NOMO-1 treated with dmso at 0.1 percent for 144 hours (cell line): ENCODE results near the gene MYO16.

ENCODE experiments used
- DNase-seq: peaks from one replicate; lab custom pipeline; 2025; ENCODE audit not compliant: unreplicated experiment; lab: John Stamatoyannopoulos, UW

The MYO16 gene

DNA sequence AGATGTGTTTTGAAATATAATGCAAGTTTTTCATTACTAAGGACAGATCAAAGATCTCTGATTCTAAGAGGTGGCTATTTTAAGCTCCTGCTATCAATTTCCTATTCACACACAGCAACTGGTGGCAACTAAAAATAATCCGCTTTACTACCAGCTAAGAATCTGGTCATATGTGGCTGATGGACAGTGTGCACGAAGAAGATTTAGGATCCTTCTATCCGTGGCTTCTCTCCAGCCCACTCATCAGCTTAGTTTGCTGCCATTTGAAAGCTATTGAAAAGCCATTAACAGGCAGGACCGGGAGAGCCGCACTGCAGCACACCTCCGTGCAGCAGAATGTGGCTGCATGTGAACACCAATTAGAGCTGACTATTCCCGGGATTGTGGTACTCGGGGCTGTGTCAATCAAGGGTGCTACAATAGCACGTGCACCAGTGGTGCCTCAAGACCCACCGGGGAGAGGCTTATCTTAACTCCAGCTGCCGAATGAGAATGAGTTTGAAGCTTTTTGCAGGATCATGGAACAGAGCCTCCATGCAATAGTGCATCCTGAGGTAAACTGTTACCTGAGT lies at the start of gene MYO16:
Gene MYO16 (plus strand): TSS at position 431 of the 572 bp plus-strand sequence. CDS start 234 bp downstream, outside the sequence.
- no peak for DNase-seq

DNA sequence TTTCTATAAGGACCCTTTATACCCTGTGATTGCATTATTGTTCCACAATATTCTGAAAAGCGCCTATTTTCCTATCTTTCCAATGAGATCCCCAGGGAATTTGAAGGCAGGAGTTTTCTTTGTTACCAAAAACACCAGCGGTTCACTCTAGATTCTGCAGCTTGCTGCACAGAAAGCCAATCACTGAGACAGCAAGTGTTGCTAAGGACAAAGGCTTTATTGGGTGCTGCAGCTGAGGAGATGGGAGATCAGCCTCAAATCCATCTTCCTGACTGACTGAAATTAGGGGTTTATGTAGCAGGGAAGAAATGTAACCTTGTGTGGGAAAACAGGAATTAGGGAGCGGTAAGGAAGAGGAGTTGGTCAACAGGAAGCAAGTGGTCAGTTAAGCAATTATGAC lies 42.6 kb upstream of the MYO16 start:
- no peak for DNase-seq

DNA sequence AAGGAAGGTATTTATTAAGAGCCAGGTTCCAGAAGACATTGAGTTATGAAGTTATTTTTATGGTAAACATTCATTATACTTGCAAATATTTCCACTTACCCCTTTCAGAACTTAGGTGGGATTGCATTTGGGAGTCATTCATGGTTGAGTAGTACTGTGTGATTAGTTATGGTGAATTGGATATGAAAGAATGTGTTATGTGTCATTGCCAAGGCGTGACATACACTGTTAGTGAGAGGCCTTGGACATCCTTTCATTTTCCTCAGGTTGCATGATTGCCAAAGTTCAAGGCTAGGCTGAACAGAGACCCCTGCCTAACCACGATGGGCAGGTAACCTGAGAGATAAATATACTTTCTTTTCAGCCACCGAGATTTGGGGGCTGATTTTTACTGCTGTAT lies 40.9 kb upstream of the MYO16 start:
- DNase-seq, result no peak

DNA sequence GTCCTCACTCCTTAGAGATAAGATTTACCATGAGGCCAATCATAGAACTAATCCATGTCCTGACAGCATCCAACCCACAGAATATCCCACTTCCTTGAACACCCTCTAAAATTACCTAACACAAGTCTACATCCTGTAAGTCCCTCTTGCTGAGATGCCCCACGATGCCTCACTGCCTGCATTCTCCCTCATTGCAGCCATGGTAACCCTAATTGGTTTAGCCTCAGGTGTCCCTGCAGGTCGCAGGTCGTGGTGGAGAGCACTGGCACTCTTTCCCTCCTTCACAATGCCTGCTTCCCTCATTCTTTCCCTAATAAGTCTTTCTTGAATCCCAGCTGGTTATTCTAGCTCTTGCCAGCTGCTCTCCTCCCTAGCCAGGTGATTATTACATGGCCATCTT lies 35.3 kb upstream of the MYO16 start:
- DNase-seq, result no peak

DNA sequence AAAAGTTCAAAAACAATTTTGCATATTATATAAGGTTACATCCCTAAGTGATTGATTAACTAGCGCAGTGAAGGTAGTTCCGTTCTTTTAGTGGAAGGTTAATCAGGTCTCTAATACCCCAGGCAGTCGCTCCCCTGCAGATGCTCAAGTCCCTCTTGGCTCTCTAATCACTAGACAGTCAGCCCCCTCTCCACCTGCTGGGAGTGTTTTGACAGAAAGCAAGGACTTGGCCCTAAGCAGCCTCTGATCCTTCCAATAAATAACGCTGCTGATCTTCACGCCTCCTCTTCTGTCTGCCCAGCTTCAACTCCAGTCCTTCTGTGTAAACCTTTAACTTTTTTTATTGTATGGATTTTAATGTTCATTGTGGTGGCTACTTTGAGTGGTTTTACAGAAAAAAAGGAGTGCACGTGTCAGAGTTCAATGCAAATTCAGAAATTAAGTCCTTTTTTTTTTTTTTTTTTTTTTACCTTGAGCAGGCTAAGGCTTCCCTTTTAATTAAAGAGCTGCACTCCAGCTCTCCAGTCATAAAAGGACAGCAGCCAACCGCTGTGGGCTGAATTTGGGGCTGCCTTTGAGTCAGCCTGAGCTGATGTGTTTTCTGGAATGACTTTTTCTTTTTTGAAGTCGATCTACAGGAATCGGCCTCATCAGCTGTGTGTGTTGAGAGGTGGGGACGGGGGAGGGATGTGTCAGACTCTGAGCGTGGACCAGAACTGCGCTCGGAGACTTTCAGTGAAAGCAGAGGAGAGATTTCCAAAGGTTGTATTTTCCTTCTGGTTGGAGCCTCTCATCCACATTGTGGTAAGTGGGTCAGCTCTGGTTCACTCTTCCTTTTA lies 33.8 kb upstream of the MYO16 start:
- no peak for DNase-seq

DNA sequence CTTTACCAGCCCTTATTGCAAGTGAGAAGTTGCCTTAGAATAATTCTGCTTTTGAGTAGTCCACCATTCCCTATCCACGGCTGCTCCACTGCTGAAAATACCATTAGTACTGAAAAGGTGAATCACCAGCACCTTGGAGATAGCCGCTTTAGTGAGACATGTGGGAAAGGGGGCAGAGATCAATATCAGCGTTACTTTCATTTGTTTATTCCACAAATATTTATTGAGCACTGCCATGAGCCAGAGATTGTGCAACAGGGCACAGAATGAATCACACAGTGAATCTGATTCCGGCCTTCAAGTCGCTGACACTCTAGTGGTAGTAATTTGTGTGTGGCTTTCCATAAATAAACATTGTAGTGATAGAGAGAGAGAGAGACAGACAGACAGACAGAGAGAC lies 31.5 kb upstream of the MYO16 start:
- DNase-seq, result no peak

DNA sequence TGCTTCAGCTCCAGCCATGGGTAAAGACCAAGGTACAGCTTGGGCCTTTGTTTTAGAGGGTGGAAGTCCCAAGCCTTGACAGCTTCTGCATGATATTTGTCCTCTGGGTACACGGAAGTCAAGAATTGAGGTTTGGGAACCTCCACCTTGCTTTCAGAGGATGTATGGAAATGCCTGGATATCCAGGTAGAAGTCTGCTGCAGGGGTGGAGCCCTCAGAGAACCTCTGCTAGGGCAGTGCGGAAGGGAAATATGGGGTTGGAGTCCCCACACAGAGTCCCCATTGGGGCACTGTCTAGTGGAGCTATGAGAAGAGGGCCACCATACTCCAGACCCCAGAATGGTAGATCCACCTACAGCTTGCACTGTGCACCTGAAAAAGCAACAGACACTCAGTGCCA lies 23.0 kb upstream of the MYO16 start:
- no peak for DNase-seq

DNA sequence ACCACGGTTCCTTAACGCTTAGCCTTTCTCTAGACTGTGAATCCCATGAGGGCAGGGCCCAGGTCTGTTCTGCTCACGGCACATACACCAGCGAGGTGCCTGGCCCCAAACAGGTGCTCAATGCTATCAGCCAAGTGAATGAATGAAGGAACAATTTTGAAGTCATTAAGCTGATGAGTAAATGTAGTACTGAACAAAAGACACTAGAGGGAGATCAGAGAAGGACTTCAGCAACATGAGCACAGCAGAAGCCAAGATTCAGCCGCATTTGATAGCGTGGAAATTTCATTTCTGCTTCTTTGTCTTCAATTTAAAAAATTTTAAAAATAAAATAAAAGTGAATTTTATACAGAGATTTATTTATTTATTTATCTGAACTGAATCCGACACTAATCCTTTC lies 20.1 kb upstream of the MYO16 start:
- DNase-seq, result no peak

DNA sequence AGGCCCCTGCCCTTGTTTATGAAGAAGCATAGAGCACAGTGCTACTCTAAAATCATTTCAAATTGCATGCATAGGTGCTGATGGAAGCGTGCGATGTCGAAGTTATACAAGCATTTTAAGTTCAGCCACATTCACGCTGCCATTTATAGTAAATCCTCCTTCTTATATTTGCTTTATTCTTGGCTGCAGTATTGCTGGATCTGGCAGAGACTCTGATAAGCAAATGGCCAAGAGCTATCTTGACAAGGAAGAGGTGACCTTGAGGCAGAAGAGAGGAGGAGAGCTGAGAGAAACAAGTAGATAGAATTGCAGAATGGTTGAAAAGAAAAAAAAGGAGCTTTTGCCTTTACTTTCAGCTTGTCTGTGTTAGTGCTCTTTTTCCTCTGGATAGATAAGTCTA lies 18.9 kb upstream of the MYO16 start:
- DNase-seq, result no peak

DNA sequence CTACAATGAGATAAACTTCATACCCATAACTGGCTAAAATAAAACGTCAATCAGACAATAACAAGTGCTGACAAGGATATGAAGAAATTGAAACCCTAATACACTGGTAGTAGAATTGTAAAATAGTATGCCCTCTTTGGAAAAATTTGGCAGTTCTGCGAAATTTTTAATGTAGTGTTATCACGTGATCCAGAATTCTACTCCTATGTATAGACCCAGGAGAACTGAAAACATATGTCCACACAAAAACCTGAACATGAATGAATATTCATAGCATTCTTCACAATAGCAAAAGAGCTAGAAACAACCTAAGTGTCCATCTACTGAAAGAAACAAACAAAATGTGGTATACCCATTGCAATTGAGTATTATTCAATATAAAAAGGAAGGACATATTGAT lies 14.2 kb upstream of the MYO16 start:
- no peak for DNase-seq

DNA sequence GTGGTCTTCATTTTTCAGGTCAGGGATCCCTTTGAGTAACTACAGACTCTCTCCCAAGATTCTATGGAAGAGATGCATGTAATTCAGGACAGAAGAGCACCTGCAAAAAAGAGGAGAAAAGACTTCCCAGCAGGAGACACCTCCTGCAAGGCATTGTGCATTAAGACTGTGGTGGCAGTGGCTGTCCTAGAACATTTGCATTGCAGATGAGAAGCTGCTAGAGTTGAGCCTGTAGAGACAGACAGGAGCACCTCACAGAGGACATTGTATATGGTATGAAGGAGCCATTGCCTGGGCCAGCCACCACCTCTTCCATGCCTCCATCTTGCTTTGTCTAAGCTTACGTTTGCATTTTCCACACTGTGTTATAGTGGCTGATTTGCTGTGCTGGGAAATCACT lies 11.2 kb upstream of the MYO16 start:
- DNase-seq, result no peak

DNA sequence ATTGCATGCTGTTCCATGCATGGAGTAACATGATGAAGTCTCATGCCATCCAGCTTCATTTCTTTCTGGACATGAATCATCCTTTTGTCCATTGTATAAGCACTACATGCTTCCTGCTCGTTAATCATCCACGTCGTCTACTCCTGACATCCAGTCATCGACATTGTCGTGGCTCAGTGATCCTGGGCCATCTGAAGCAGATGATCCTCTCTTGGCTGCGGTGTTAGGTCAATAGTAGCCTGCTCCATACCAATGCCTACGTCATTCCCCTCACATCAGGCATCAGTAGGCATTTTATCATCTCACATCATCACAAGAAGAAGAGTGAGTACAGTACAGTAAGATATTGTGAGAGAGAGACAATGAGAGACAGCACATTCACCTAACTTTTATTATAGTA lies 7.9 kb upstream of the MYO16 start:
- DNase-seq, result no peak

DNA sequence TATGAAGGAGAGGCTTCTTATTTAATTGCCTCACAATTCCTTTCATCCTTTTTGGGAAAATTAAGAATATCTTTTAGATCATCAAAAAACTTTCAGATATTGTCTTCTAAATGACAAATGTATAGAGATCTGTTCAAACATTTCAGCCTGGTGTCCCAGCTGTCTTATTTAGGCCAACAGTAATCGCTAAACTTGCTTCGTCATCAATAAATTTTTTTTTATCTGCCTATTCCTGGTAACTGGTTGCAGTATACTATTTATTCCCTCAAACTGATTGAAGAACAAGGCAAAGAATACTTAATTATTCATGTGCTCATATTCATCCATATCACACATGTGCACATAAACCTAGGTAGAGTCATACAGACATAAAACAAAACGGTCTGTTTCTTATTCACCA lies 5.3 kb upstream of the MYO16 start:
- no peak for DNase-seq

DNA sequence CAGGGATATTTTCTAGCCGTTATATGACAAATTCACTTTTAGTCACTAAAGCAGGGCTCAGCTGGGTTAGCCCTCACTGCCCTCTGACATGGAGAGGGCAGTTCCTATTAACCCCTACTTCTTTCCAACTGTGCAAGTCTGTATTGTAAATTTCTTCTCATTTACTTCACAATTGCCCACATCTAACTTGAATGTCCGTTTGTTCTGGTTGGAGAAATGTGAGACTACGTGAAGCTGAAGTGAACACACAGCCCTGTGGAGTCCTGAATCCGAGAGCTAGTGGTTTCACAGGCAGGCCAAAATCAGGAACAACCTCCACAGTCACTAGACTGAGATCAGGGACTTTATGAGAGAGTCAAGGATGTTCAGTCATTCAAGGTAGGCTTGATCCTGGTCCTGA lies 4.4 kb upstream of the MYO16 start:
- no peak for DNase-seq

DNA sequence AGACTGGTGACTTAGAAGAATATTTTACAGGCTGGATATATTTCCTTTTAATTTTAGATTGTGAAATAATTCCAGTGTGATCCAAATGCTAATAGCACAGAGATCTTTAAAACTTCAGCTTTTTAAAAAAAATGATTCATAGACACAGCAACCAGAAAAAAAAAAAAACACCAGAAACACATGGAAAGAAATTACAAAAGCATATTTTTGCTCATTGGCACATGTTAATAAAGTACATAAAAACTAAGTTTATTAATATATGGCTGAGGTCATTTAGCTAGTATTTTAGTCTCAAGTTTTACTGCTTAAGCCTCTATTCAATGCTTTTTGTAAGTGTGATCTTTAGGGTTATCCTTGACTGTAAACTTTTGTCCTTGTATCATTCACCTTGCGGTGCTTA lies 577 bp downstream of the MYO16 start:
- no peak for DNase-seq

DNA sequence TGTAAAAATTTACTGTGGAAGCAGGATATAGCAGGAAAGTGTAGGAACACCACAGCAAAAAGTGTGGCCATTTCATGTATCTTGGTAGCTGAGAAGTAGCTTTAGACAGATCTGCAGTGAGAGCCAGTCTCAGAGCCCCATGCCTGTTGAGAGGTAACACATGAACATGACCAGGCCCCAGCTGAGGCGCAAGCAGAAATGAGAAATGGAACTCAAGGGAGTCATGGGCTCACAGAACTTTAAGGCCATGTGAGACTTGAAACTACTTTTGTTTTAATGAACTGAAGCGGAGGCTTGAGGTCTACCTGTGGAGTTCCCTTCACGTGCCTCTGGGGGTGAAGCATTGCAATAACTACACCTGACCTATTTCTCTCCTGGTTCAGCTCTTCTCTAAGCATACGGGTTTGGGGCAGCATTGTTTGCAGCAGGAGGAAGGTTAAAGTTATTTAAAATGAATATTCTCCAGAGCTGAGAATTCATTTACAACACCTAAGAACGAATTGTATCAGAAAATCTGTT lies 3.3 kb downstream of the MYO16 start:
- DNase-seq, result no peak

DNA sequence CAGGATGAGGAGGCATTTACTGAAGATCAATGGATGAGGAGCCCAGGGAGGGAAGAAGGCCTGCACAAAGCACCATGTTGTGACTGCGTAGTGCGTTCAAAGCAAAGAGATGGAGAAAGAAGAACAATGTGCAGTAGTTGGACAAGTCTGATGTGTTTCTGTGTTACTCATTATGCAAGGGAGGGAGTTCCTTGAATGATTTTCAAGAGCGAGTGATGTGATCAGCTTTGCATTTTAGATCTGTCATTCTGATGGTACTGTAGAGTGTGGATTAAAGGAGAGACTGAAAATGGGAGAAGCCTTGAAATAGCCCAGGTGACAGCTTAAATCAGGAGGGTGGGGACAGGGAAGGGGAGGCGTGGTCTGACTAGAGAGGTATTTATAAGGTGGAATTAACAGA lies 9.5 kb downstream of the MYO16 start:
- DNase-seq, result no peak

DNA sequence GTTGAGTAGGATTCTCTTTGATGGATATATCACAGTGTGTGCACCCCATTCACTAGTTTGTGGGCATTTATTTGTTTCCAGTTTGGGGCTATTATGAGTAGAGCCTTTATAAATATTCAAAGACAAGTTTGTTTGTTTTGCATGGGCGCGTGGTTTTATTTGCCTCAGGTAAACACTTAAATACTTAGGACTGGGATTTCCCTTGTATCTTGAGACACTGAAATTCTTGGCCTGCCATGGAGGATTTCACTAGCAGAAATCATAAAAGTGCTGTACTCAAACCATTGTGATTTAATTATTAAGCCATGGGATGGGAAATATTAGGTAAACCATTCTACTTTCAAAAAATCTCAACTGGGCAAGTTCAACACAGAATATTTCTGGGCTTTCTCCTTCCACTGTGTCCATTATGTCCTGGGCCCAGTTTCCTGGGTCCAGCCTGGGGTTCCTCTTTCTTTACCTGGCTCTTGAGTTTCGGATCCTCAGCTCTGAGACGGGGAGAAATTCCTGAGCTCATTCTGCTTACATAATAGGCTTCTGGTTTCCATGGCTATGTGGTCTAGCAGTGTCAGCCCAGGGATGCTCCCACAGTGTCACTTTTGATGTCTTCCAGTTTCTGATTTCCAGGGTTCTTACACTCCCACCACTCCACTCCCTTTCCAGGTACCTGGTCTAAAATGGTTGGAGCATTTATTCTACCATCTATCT lies 14.4 kb downstream of the MYO16 start:
- DNase-seq, result no peak

DNA sequence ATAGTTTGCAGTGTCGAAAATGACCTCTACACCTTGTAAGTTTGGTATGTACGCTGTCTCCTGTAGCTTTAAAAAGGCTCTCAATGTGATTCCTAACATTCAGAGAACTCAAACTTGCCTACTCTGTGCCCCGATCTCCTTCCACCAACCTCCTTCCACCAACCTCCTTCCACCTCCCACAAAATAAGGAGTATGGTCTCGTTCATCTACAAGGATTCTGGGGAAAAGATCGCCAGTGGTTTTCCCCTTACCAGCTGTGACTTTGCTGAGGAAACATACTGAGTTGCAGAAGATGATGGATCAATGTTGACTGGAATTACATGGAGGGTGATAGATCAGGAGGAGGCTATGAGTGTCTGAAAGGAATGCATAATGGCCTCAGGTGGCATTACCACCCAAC lies 16.0 kb downstream of the MYO16 start:
- no peak for DNase-seq

DNA sequence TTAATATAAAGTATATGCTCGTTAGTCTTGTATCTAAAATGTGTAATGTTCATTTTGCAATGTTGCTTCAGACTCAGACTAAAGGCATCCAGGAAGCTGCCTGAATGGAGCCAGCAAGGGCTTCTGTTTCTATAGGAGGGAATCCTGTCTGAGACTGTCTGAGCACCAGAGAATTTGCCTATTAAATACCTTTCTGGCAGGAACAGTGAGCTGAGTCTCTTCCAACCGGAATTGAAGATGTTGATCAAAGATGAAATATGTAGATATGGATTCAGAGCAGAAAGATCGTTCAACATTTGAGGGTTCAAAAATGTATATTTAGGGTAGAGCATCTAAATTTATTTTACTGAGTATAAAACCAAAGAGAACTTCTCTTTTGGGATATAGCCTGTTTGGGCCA lies 20.9 kb downstream of the MYO16 start:
- no peak for DNase-seq

DNA sequence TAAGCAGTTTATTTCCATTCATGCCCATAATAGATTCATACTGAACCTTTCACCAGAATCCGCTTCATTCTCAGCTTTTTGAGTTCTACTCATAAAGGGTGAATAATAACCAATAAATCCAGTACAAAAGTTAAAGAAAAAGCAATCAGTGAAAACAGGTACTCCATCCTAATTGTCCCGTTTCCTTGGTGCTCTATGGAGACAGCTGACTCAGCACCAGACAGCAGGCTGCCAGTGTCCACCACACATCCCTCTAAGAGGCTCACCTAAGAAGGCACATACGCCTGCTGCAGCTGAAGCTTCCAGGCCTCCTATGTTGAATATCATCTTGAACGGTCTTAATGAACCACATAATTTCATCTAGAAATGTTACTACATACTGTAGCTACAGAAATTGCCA lies 27.3 kb downstream of the MYO16 start:
- DNase-seq, result no peak

DNA sequence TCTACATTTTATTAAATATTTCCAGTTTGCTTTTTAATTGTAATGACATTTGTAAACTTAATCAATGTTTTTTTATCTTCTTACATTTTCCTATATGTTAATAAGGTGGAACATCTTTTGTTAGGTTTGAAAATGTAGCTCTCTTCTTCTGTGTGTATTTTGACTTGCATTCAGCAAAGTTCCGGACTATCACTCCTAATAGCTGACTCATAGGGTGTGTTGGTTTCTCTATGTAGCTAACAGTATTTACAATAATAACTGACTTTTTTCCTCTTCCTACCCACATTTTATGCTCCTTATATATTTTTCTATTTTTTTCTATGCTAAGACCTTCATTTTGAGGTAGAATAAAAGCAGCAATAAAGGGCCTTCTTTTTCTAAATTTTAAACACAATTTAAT lies 28.1 kb downstream of the MYO16 start:
- DNase-seq, result no peak
